HEK293T (cell line): Measurements from ENCODE around the gene LUZP2.

ENCODE experiments used
- CTCF ChIA-PET: fragments of 350-600 bp; formaldehyde crosslinking; extraction: SDS; loops from one replicate; lab custom pipeline; 2021; ENCODE audit warnings: antibody characterized with exemption, inconsistent platforms; lab: Yijun Ruan, JAX
- POLR2A ChIA-PET: fragments of 350-600 bp; formaldehyde crosslinking; extraction: SDS; loops from one replicate; lab custom pipeline; 2020; ENCODE audit warnings: antibody characterized with exemption, inconsistent platforms; lab: Yijun Ruan, JAX
- DNase-seq: peaks from one replicate; pipeline ENCODE4 v3.0.0; 2012; ENCODE audit warnings: mixed read lengths; ENCODE audit errors: extremely low spot score
- ARNT ChIP-seq: fragments of 450-650 bp; IDR thresholded peaks from 2 replicates; pipeline ENCODE4 v1.6.1; 2017; ENCODE audit warnings: mild to moderate bottlenecking
- BHLHE40 ChIP-seq: fragments of 450-650 bp; IDR thresholded peaks from 2 replicates; pipeline ENCODE4 v1.6.1; 2016; ENCODE audit warnings: mild to moderate bottlenecking, moderate library complexity, borderline replicate concordance
- CTBP1 ChIP-seq: fragments of 450-650 bp; IDR thresholded peaks from 2 replicates; pipeline ENCODE4 v1.6.1; 2016; ENCODE audit warnings: borderline replicate concordance
- ELF4 ChIP-seq: fragments of 450-650 bp; IDR thresholded peaks from 2 replicates; pipeline ENCODE4 v1.6.1; 2017; ENCODE audit warnings: antibody characterized with exemption
- FOXA1 ChIP-seq: fragments of 450-650 bp; IDR thresholded peaks from 2 replicates; pipeline ENCODE4 v1.6.1; 2016; ENCODE audit warnings: mild to moderate bottlenecking
- FOXK2 ChIP-seq: fragments of 450-650 bp; IDR thresholded peaks from 2 replicates; pipeline ENCODE4 v1.6.1; 2016; ENCODE audit warnings: mild to moderate bottlenecking
- FOXM1 ChIP-seq: fragments of 450-650 bp; IDR thresholded peaks from 2 replicates; pipeline ENCODE4 v1.6.1; 2017; ENCODE audit warnings: mild to moderate bottlenecking, borderline replicate concordance
- HDGF ChIP-seq: fragments of 450-650 bp; IDR thresholded peaks from 2 replicates; pipeline ENCODE4 v1.6.1; 2017; ENCODE audit warnings: antibody characterized with exemption, borderline replicate concordance
- L3MBTL2 ChIP-seq: fragments of 450-650 bp; conservative IDR thresholded peaks from 2 replicates; pipeline ENCODE4 v1.6.1; 2016; ENCODE audit warnings: mild to moderate bottlenecking
- LEF1 ChIP-seq: fragments of 450-650 bp; IDR thresholded peaks from 2 replicates; pipeline ENCODE4 v1.6.1; 2017; ENCODE audit warnings: mild to moderate bottlenecking, borderline replicate concordance
- NFRKB ChIP-seq: fragments of 450-650 bp; IDR thresholded peaks from 2 replicates; pipeline ENCODE4 v1.6.1; 2016; ENCODE audit warnings: mild to moderate bottlenecking, moderate library complexity
- PKNOX1 ChIP-seq: fragments of 450-650 bp; IDR thresholded peaks from 2 replicates; pipeline ENCODE4 v1.6.1; 2016
- SP1 ChIP-seq: fragments of 450-650 bp; IDR thresholded peaks from 2 replicates; pipeline ENCODE4 v1.6.1; 2017
- SUZ12 ChIP-seq: fragments of 450-650 bp; IDR thresholded peaks from 2 replicates; pipeline ENCODE4 v1.6.1; 2016; ENCODE audit warnings: mild to moderate bottlenecking
- TARDBP ChIP-seq: fragments of 450-650 bp; IDR thresholded peaks from 2 replicates; pipeline ENCODE4 v1.6.1; 2016
- ZNF384 ChIP-seq: fragments of 450-650 bp; IDR thresholded peaks from 2 replicates; pipeline ENCODE4 v1.6.1; 2016

LUZP2 gene

DNA sequence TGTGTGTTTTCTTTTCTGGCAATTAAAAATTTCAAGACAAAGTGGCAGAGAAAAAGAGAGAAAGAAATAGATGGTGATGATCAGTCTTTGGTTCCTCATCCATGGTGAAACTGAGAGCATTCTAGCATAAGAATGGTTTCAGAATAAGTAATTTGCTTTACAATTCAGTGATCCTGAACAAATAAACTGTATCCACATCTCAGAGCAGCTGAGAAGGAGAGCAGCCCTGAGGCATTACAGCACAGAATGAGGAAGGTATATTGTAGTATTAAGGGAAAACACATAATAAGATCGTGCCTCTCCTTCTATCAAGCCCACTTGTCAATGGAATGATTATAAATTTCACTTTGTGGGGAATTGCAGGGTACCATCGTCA is 17.4 kb downstream of the LUZP2 start:
- POLR2A ChIA-PET = no interaction called here
- DNase-seq = no peak
- CTCF ChIA-PET = no interaction called here
- no peak for TF ChIP-seq FOXM1
- no peak for TF ChIP-seq ARNT
- TF ChIP-seq PKNOX1 = no peak
- no peak for TF ChIP-seq FOXA1
- no peak for TF ChIP-seq HDGF
- no peak for TF ChIP-seq CTBP1
- TF ChIP-seq SUZ12 = no peak
- no peak for TF ChIP-seq NFRKB
- TF ChIP-seq LEF1 = no peak
- no peak for TF ChIP-seq TARDBP
- no peak for TF ChIP-seq SP1
- TF ChIP-seq ZNF384 = no peak
- no peak for TF ChIP-seq FOXK2

DNA sequence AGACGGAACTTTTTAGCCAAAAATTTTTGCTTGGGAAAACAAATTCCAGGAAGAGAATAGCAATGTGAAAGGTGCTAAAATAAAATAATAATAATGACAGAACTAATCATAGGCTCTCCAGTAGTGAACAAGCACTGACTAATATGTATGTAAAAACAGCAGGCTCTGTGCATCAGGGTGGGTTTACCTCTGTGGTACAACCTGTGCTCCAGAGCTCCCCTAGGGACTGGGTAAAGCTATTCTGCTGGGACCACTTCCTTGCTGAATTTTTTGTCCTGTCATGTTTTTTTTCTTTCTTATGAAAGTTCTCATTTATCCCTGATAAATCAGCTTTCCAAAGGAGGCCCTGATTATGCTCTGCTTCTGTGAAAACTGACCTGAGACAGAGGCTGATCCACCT is 18.8 kb downstream of the LUZP2 start:
- ChIA-PET CTCF (no interaction called here), POLR2A (no interaction called here)
- DNase-seq = peak; percentile 4
- no peak for TF ChIP-seq PKNOX1

DNA sequence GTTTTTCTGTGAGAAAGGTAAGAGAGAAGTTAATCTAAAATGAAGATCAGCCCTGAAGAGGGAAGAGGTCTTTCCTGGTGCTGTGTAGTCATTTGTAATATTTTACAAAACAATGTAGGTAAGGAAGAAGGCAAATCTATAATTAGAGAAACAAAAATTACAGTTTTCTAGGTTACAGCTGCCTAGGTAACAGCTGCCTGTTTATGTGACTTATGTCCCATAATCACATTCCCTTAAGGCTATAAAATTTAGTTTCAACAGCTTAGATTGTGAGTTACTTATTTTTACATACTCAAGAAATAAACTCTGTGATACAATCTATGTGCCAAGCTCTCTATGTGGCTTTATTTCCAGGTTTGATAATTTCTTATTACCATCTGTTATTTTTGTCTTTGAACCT is 19.8 kb downstream of the LUZP2 start:
- POLR2A ChIA-PET = no interaction called here
- TF ChIP-seq SUZ12 = no peak
- CTCF ChIA-PET = interaction anchor here (0.6 to 0.7 kb wide), 2 partner anchors 184 to 263 kb away, joined by 3 read pairs; no protein-coding TSS in a partner anchor
- DNase-seq = no peak

DNA sequence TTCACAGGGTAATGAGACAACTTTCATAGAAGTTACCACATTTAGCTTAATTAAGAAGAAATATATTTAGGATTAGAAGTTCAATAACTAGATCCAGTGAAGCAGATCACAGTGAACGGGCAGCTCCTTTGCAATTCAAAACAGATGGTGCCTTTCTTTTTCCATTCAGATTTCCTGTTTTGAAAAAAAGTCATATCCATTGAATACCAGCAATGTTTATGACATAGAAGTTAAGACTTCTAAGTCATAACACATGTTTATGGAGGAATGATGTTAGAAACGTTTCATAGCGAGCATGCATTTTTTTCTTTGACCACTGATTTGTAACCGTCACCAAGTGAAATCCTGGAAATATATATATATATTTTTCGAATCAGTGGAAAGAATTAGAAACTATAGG is 24.7 kb downstream of the LUZP2 start:
- CTCF ChIA-PET = no interaction called here
- POLR2A ChIA-PET = no interaction called here
- TF ChIP-seq TARDBP = no peak
- no peak for TF ChIP-seq SP1
- no peak for TF ChIP-seq ZNF384
- TF ChIP-seq NFRKB = no peak
- no peak for TF ChIP-seq BHLHE40
- no peak for TF ChIP-seq ELF4
- no peak for TF ChIP-seq SUZ12
- TF ChIP-seq HDGF = no peak
- TF ChIP-seq ARNT = no peak
- no peak for TF ChIP-seq LEF1
- no peak for TF ChIP-seq PKNOX1
- DNase-seq = no peak

DNA sequence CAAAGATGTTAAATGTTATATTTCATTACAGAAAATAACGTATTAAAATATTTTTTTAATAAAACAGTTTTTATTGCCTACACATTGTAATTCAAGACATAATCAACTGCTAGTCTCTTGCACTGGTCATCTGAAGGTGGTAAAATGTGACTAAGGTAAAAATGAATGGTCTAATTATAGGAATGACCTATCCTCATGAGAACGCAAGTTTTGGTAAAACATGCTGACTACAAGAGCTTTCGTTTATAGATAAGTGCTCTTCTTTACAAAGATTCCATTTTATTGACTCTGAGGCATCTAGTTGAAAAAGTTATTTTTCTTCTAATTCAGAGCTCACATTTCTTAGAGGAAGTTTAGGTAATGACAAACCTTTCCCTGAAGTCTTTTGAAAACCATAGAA is 27.3 kb downstream of the LUZP2 start:
- CTCF ChIA-PET = no interaction called here
- POLR2A ChIA-PET = no interaction called here
- DNase-seq = no peak
- TF ChIP-seq SUZ12 (no peak), ARNT (no peak), PKNOX1 (no peak), ELF4 (no peak), NFRKB (no peak), FOXM1 (no peak), FOXK2 (no peak), HDGF (no peak), BHLHE40 (no peak), SP1 (no peak), CTBP1 (no peak), FOXA1 (no peak), L3MBTL2 (no peak), TARDBP (no peak)

DNA sequence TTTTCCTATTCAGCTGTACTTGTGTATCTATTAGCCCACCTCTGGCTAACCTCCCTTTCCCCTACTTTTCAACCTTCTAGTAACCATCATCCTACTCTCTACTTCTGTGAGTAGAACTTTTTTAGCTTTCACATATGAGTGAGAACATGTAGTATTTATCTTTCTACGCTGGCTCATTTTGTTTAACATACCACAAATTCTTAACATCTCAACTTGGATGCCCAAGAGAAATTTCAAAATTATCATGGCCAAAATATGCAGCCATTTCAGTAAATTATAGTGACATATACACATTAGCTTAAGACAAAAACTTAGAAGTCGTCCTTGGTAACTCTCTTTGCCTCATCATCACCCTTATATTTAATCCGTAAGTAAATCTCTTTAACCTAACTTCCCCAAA is 34.7 kb downstream of the LUZP2 start:
- TF ChIP-seq HDGF = no peak
- no peak for TF ChIP-seq SP1
- TF ChIP-seq FOXM1 = no peak
- TF ChIP-seq ARNT = no peak
- no peak for TF ChIP-seq SUZ12
- TF ChIP-seq PKNOX1 = no peak
- no peak for TF ChIP-seq FOXK2
- no peak for TF ChIP-seq FOXA1
- no peak for TF ChIP-seq NFRKB
- TF ChIP-seq TARDBP = no peak
- no peak for TF ChIP-seq CTBP1
- no peak for TF ChIP-seq BHLHE40
- TF ChIP-seq L3MBTL2 = no peak
- no peak for TF ChIP-seq ZNF384
- TF ChIP-seq LEF1 = no peak
- no peak for TF ChIP-seq ELF4
- POLR2A ChIA-PET = no interaction called here
- CTCF ChIA-PET = no interaction called here
- no peak for DNase-seq
